Activated T-cell treated with anti-CD3 and anti-CD28 coated beads, Interleukin-2, amount 50 U/mL, for 4 hours (primary cell): ENCODE results near the gene KEAP1. TPM values are rescaled to one million over a fixed set of nuclear protein-coding genes. Genes with fewer than 3 reads are reported as not detected.
"Not testable (repeated sequence)": the region's sequence is repeated elsewhere in the genome, so short reads cannot be mapped to it uniquely, and the experiment has no call there.

Source experiments
- ATAC-seq, 2 donors: fragments of 200-7000 bp; cut with Tn5 transposase; one replicate each; pipeline ENCODE4 v1.10.0; 2021
- DNase-seq: peaks from one replicate; pipeline ENCODE4 v3.0.0-alpha.2; 2020
- H3K27me3 Mint-ChIP-seq: one replicate; pipeline ENCODE4 v1.8.0; 2021; ENCODE audit warnings: low read depth, mixed read lengths
- H3K36me3 Mint-ChIP-seq: one replicate; pipeline ENCODE4 v1.8.0; 2022; ENCODE audit warnings: mixed read lengths; ENCODE audit not compliant: insufficient read depth
- H3K4me1 Mint-ChIP-seq: one replicate; pipeline ENCODE4 v1.8.0; 2021; ENCODE audit warnings: low read depth, mixed read lengths
- H3K4me3 Mint-ChIP-seq: one replicate; pipeline ENCODE4 v1.8.0; 2021; ENCODE audit warnings: mild to moderate bottlenecking, moderate library complexity, mixed read lengths
- H3K9me3 Mint-ChIP-seq: one replicate; pipeline ENCODE4 v1.8.0; 2021; ENCODE audit warnings: mixed read lengths
- total RNA-seq, 3 donors: library from RNA; stranded (reverse); gene quantifications; one replicate each; pipeline ENCODE4 v1.2.1, GENCODE V29; 2021

KEAP1 gene
- total RNA-seq, 3 donors from 2014 or later = 89.9 to 98.7 (median 92.9) TPM

DNA sequence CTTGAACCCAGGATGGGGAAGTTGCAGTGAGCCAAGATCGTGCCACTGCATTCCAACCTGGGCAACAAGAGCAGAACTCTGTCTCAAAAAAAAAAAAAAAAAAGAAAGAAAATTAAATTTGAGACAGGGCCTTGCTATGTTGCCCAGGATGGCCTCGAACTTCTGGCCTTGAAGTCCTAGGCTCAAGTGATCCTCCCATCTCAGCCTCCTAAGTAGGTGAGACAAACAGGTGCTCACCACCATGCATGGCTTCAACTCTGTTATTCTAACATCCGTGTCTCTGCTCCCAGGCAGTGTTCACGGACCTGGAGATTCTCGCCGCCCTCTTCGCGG is 42.5 kb downstream of the KEAP1 start:
- no peak overlapping the region for H3K4me3 Mint-ChIP-seq
- no peaks in the 10 kb centered on the region for H3K27me3 Mint-ChIP-seq
- peaks cover 3% of the 10 kb centered on the region for H3K4me1 Mint-ChIP-seq
- H3K9me3 Mint-ChIP-seq = no peaks in the 10 kb centered on the region
- no peak for ATAC-seq
- DNase-seq = no peak
- no peaks in the 10 kb centered on the region for H3K36me3 Mint-ChIP-seq

DNA sequence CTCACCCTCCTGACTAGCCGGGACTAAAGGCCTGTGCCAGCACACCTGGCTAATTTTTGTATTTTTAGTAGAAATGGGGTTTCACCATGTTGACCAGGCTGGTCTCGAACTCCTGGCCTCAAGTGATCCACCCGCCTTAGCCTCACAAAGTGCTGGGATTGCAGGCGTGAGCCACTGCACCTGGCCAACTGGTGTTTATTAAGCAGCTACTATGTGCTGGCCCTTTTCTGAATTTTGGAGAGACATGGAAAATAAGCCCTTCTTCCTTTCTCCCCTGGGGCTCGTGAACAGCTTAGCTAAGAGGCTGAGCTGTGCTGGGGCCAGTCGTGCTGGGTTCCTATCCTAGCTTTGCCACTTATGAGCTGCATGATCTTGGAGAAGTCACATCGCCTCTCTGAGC is 44.4 kb downstream of the KEAP1 start:
- not testable (repeated sequence) for H3K4me3 Mint-ChIP-seq, H3K4me1 Mint-ChIP-seq, H3K27me3 Mint-ChIP-seq, ATAC-seq, DNase-seq, H3K9me3 Mint-ChIP-seq, H3K36me3 Mint-ChIP-seq

- Mint-ChIP-seq H3K27me3 (no peaks in the 10 kb centered on the region), H3K36me3 (no peaks in the 10 kb centered on the region), H3K9me3 (no peaks in the 10 kb centered on the region), H3K4me3 (no peak overlapping the region), H3K4me1 (peaks cover 2% of the 10 kb centered on the region)
- DNase-seq (no peak), ATAC-seq (no peak)
Observed at GRCh38 chr19:10454267-10454666, 48.9 kb downstream of the KEAP1 start.

GRCh38 chr19:10453852-10454251 is 49.3 kb downstream of the KEAP1 start:
- no peak for ATAC-seq
- Mint-ChIP-seq H3K9me3 (no peaks in the 10 kb centered on the region), H3K4me1 (peaks cover 2% of the 10 kb centered on the region), H3K36me3 (no peaks in the 10 kb centered on the region), H3K27me3 (no peaks in the 10 kb centered on the region), H3K4me3 (no peak overlapping the region)
- no peak for DNase-seq

DNA sequence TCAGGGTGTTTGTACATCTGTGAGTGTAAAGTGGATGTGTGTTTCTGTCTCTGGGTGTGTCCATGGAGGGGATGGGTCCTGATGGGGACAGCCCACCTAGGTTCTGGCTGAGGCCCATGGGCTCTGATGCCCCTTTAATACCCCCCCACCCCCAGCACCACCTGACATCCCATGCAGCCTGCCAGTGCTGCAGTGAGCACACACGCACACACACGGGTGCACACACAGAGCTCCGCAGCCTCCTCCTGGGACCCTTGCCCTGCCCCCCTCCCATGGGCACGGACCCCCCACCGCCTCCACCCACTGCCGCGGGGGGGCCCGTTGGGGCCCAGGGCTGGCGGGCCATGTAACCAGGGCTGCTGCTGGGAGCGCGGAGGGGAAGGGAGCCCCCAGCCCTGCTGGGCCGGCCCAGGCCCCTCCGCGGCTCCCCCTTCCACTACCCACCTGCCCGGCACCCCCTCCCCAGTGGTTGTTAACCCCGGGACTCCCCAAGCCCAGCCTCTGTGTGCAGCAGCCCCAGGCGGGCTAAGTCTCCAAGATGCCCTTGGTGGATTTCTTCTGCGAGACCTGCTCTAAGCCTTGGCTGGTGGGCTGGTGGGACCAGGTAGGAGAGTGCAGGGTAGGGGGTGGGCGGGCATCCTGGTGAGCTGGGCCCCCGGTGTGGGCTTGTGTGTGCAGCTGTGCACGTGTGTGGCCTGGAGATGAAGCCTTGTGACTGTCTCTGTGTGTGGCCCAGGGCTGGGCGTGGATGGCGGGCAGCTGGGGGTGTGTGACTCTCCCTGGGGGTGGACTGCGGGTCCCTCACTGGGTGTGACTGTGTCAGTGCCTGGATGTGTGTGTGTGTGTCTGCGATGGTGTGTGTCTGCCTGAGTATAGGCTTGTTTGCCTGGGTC is 50.2 kb downstream of the KEAP1 start:
- no peak for ATAC-seq

GRCh38 chr19:10450853-10451609 is 52.1 kb downstream of the KEAP1 start:
- H3K9me3 Mint-ChIP-seq = no peaks in the 10 kb centered on the region
- no peak overlapping the region for H3K4me3 Mint-ChIP-seq
- ATAC-seq = peak in 1 of 2 donors; percentile 27
- peaks cover 2% of the 10 kb centered on the region for H3K4me1 Mint-ChIP-seq
- DNase-seq = no peak
- H3K27me3 Mint-ChIP-seq = no peaks in the 10 kb centered on the region
- peaks cover 2% of the 10 kb centered on the region for H3K36me3 Mint-ChIP-seq

More for the DNA sequence above, 50.2 kb downstream of the KEAP1 start:
- Mint-ChIP-seq H3K36me3 (no peaks in the 10 kb centered on the region), H3K27me3 (no peaks in the 10 kb centered on the region), H3K4me1 (peaks cover 2% of the 10 kb centered on the region), H3K9me3 (no peaks in the 10 kb centered on the region), H3K4me3 (no peak overlapping the region)
- no peak for DNase-seq

DNA sequence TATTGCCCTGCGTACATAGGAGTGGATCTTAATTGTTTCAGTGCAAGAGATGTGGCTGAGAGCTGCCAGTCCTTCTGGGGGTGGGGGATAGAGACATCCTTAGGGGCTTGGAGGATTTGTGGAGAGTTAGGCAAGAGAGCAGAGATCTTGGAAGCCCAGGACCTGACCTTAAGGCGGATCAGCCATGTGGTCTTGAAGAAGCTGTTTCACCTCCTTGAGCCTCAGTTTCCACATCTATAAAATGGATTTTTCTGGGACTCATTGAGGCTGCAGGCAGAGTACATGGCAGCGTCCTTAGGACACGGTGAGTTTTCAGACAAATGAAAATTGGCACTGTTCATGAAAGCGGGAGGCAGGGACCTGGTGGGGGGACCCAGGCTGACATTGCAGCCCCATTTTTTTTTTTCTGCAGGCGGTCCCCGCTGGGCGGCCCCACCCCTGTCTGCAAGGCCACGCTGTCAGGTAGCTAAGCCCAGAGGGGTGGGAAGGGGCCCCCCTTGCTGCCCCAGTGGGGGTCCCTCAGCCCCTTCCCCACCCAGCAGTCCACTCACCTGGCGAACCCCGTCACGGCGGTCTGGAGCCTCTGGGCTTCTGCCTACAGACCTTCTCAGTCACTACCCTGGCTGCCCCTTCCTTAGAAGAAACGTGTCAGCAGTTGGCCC is 52.8 kb downstream of the KEAP1 start:
- H3K27me3 Mint-ChIP-seq = no peaks in the 10 kb centered on the region
- no peak for ATAC-seq

GRCh38 chr19:10449037-10449436 is 54.1 kb downstream of the KEAP1 start:
- H3K36me3 Mint-ChIP-seq = peaks cover 2% of the 10 kb centered on the region
- no peaks in the 10 kb centered on the region for H3K9me3 Mint-ChIP-seq
- H3K4me3 Mint-ChIP-seq = no peak overlapping the region
- no peak for ATAC-seq
- no peaks in the 10 kb centered on the region for H3K27me3 Mint-ChIP-seq
- H3K4me1 Mint-ChIP-seq = peaks cover 2% of the 10 kb centered on the region
- no peak for DNase-seq

More for the DNA sequence above, 52.8 kb downstream of the KEAP1 start:
- Mint-ChIP-seq H3K36me3 (peaks cover 2% of the 10 kb centered on the region), H3K9me3 (no peaks in the 10 kb centered on the region), H3K4me1 (peaks cover 2% of the 10 kb centered on the region), H3K4me3 (no peak overlapping the region)
- no peak for DNase-seq

- H3K36me3 Mint-ChIP-seq = peaks cover 1% of the 10 kb centered on the region
- no peak for ATAC-seq
Observed at GRCh38 chr19:10442698-10443097, 60.5 kb downstream of the KEAP1 start.

GRCh38 chr19:10439588-10439987 is 63.6 kb downstream of the KEAP1 start:
- no peaks in the 10 kb centered on the region for H3K4me1 Mint-ChIP-seq
- H3K4me3 Mint-ChIP-seq = no peak overlapping the region
- no peaks in the 10 kb centered on the region for H3K27me3 Mint-ChIP-seq
- ATAC-seq (no peak), DNase-seq (no peak)
- H3K9me3 Mint-ChIP-seq = no peaks in the 10 kb centered on the region
- no peaks in the 10 kb centered on the region for H3K36me3 Mint-ChIP-seq

More at GRCh38 chr19:10442698-10443097, 60.5 kb downstream of the KEAP1 start:
- Mint-ChIP-seq H3K9me3 (no peaks in the 10 kb centered on the region), H3K4me3 (no peak overlapping the region), H3K4me1 (no peaks in the 10 kb centered on the region), H3K27me3 (no peaks in the 10 kb centered on the region)
- DNase-seq = no peak

Other genes with a start within 250 kb of the KEAP1 start
- 10 to 100 TPM; 25.6 to 48.5 (median 39.5) TPM for gene ICAM1, start 232.2 kb downstream of the KEAP1 start, total RNA-seq
- gene ICAM4, start 216.4 kb downstream of the KEAP1 start, total RNA-seq = under 1 TPM; 0.27 to 0.53 (median 0.38) TPM
- gene ICAM5, start 213.4 kb downstream of the KEAP1 start, total RNA-seq = 1 to 10 TPM; 3.1 to 4.3 (median 3.1) TPM
- 10 to 100 TPM in 1 of 3 donors, 1 to 10 TPM in 2; 6.9 to 10.1 (median 9.3) TPM for gene ZGLP1, start 193.5 kb downstream of the KEAP1 start, total RNA-seq
- gene FDX2, start 187.3 kb downstream of the KEAP1 start, total RNA-seq = 10 to 100 TPM; 32.5 to 43.0 (median 38.3) TPM
- 100 to 1,000 TPM; 135 to 143 (median 135) TPM for gene RAVER1, start 169.8 kb downstream of the KEAP1 start, total RNA-seq
- gene ICAM3, start 163.7 kb downstream of the KEAP1 start, total RNA-seq = 10 to 100 TPM; 60.2 to 62.3 (median 62.2) TPM
- 100 to 1,000 TPM; 196 to 226 (median 206) TPM for gene TYK2, start 122.8 kb downstream of the KEAP1 start, total RNA-seq
- 100 to 1,000 TPM; 298 to 311 (median 303) TPM for gene CDC37, start 99.8 kb downstream of the KEAP1 start, total RNA-seq
- 1 to 10 TPM; 4.0 to 4.8 (median 4.2) TPM for gene PDE4A, start 82.8 kb downstream of the KEAP1 start, total RNA-seq
- gene S1PR5, start 14.1 kb upstream of the KEAP1 start, total RNA-seq = under 1 TPM; 0.15 to 0.27 (median 0.24) TPM
- 10 to 100 TPM; 36.3 to 47.1 (median 39.9) TPM for gene ATG4D, start 40.5 kb upstream of the KEAP1 start, total RNA-seq
- gene KRI1, start 62.7 kb upstream of the KEAP1 start, total RNA-seq = 10 to 100 TPM; 74.2 to 95.4 (median 87.4) TPM
- 10 to 100 TPM; 15.3 to 19.8 (median 19.7) TPM for gene CDKN2D, start 65.6 kb upstream of the KEAP1 start, total RNA-seq
- under 1 TPM in 2 of 3 donors, not detected in 1; 0.43 to 0.95 TPM for gene AP1M2, start 84.0 kb upstream of the KEAP1 start, total RNA-seq
- gene SLC44A2, start 122.2 kb upstream of the KEAP1 start, total RNA-seq = 10 to 100 TPM; 41.5 to 45.8 (median 44.3) TPM
- 100 to 1,000 TPM; 651 to 686 (median 684) TPM for gene ILF3, start 151.0 kb upstream of the KEAP1 start, total RNA-seq
- 100 to 1,000 TPM; 117 to 122 (median 120) TPM for gene QTRT1, start 198.1 kb upstream of the KEAP1 start, total RNA-seq
- gene DNM2, start 214.7 kb upstream of the KEAP1 start, total RNA-seq = 100 to 1,000 TPM; 152 to 161 (median 158) TPM